ENCODE data around the gene NAXD.

NAXD gene

GRCh38 chr13:110639935-110640334 lies 24.6 kb downstream of the NAXD start:
- in situ Hi-C loops (cut with HindIII; ENCODE audit: low pct_ligation_motif_present, low pct_unique_long_range_greater_than_20kb, low sequenced_read_pairs): no loop called here
- no peak for DNase-seq

- in situ Hi-C loops (cut with HindIII; ENCODE audit: low pct_ligation_motif_present, low pct_unique_long_range_greater_than_20kb, low sequenced_read_pairs): no loop called here
- DNase-seq: no peak
Measured at GRCh38 chr13:110640591-110641029, 25.3 kb downstream of the NAXD start.

GRCh38 chr13:110641055-110642015 lies 26.0 kb downstream of the NAXD start:
- in situ Hi-C loops (cut with HindIII; ENCODE audit: low pct_ligation_motif_present, low pct_unique_long_range_greater_than_20kb, low sequenced_read_pairs): no loop called here
- no peak for DNase-seq

DNA sequence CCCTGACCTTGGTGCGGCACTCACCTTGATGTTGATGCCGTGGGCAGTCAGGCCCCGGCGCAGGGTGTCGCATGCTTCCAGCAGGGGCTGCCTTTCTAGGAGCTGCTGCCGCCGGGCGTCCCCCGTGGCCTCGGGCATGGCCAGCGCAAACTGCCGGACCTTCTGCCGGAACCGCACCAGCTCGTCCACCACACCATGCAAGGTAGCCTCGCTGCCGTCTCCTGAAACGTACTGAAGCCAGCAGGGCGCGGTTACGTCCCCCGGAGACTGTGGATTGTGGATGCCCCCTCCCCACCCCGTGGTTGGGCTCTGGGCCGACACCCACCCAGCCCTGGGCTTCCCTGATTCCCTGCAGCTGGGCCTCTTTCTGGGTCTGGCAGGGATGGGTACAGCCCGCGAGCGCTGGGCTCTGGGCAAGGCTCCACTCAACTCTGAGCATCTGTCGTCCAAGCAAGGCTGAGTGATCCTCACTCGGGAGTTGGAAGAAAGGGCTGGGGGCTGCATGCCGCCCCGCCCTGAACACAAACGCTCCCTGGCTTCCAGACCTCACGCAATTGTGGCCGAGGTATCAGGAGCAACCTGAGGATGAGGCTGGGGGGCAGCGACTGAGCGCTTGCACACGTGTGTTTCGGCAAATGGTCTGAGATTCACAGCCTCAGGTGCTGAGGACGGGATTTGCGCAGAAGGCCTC lies 27.1 kb downstream of the NAXD start:
- DNase-seq: no peak
- in situ Hi-C loops (cut with HindIII; ENCODE audit: low pct_ligation_motif_present, low pct_unique_long_range_greater_than_20kb, low sequenced_read_pairs): no loop called here

GRCh38 chr13:110643324-110643723 lies 28.0 kb downstream of the NAXD start:
- no peak for DNase-seq
- in situ Hi-C loops (cut with HindIII; ENCODE audit: low pct_ligation_motif_present, low pct_unique_long_range_greater_than_20kb, low sequenced_read_pairs): no loop called here

DNA sequence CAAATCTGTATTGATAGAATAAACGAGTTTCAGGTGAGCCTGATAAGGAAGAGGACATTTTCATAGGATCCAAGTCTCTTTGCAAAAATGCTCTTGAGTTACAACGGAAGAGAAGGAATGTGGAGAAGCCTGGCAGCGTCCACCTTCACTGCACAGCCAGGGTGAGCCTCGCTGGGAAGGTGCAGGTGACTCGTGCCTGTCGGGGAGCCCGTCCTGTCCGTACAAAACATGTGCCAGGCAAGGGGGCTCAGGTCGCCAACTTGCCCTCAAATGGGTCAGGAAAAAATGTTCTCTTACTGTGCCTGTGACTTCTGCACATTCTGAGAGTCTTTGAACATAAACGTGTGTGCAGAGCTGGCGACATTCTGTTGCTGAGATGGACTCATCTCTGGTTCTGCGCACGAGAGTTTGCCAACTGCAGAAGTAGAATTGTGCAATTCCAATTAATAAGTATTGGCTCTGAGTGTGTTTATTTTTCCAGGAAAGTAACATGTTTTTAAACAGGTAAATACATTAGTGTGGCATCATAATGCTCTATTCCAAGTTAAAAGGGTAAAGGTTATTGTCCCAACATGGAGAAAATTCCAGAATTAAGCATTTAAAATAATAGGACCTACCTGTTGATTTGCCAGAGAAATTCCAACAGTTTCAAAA lies 28.6 kb downstream of the NAXD start:
- in situ Hi-C loops (cut with HindIII; ENCODE audit: low pct_ligation_motif_present, low pct_unique_long_range_greater_than_20kb, low sequenced_read_pairs): no loop called here
- DNase-seq: no peak

GRCh38 chr13:110644892-110645521 lies 29.7 kb downstream of the NAXD start:
- in situ Hi-C loops (cut with HindIII; ENCODE audit: low pct_ligation_motif_present, low pct_unique_long_range_greater_than_20kb, low sequenced_read_pairs): no loop called here
- no peak for DNase-seq

DNA sequence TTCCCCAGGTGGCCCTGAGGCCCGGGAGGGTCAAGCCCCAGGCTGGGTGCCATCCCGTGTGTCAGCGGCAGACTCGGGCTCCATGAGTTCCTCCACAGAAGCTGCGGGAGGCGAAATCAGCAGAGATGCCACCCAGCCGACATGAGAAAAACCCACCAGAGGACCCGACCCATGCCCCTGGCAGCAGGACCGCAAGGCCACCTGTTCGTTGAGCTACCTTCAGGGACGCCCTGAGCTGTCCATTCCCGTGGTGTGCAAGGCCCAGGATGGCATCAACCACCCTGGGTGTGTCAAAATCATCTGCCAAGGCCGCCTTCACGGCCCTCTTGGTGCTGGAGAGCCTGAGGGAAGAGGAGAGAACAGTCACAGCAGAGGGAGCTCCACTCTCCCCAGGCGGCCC lies 30.4 kb downstream of the NAXD start:
- no peak for DNase-seq
- in situ Hi-C loops (cut with HindIII; ENCODE audit: low pct_ligation_motif_present, low pct_unique_long_range_greater_than_20kb, low sequenced_read_pairs): no loop called here

DNA sequence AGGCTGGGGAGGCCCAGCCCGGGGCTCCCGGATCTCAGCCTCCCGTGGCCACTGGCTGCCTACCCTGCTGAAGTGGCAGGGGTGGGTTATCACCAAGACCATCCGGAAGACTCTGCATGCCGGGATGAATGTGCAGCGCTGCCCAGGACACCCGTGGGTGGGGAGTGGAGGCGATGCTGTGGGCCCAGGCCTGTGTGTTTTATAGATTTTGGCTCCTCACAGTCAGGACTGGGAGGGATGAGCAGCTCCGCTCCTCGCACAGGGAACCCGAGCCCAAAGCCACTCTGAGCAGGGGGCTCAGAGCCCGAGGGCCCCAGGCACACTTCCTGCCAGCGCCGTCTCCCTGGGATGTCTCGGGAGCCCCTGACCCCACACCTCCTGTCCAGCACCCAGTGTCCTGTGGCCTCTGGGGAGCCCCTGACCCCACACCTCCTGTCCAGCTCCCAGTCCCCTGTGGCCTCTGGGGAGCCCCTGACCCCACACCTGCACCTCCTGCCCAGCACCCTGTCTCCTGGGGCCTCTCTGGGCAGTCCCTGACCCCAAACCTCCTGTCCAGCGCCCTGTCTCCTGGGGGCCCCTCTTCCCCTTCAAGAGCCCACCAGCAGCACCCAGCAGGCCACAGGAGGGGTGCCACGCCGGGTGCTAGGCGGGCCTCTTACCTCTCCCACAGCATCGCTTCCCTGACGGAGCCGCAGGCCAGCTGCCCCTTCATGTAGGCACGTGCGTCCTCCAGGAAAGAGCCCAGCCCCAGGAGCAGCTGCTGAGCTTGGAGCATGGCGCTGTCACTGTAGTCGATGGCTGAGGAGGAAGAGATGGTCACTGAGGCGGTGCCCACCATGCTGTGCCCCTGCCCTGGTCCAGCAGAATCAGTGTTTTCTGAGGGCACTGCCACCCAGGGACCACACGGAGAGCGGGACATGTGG lies 31.4 kb downstream of the NAXD start:
- in situ Hi-C loops (cut with HindIII; ENCODE audit: low pct_ligation_motif_present, low pct_unique_long_range_greater_than_20kb, low sequenced_read_pairs): no loop called here

DNA sequence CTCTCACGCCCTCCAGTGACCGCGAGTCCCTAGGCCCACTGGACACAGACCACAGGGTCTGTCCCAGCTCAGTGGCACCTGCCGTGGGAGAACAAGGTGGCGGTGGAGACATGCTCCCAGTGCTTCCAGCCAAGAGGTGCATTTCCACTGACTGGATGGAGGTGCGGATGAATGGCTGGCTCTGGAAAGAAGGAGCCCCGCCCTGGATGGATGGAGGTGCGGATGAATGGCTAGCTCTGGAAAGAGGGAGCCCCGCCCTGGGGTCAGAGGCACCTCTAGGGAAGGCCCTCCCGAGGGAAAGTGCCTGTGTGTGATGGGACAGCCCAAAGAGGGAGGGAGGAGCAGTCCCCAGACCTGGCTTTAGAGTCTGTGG lies 32.0 kb downstream of the NAXD start:
- no peak for DNase-seq
- in situ Hi-C loops (cut with HindIII; ENCODE audit: low pct_ligation_motif_present, low pct_unique_long_range_greater_than_20kb, low sequenced_read_pairs): no loop called here

More for the DNA sequence above, 31.4 kb downstream of the NAXD start:
- no peak for DNase-seq

GRCh38 chr13:110648146-110648819 lies 32.9 kb downstream of the NAXD start:
- in situ Hi-C loops (cut with HindIII; ENCODE audit: low pct_ligation_motif_present, low pct_unique_long_range_greater_than_20kb, low sequenced_read_pairs): no loop called here
- no peak for DNase-seq

DNA sequence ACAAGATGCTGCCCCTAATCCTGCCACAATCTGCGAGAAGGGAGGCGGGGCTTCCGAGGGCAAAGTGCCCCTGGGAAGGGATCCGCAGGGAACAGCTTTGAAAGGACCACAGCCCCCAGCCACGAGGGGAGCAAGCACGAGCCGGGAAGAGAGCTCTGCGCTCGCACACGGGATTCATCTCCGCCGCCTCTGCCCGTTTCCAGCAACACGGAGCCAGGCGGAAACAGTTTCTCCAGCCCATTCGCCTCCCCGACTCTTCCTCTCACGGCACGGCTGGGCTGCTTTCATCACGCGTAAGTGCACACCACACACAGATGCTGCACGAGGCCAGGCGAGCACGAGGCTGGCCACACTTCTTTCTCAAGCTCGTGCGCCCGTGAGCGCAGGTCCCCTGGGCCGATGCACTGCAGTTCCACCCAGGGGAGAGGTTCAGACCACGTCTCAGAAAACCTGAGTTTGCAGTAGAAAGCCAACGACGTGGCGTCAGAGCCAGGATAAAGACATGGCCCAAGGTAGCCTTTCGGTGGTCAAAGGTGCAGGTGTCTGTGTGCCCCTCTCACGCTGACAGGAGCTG lies 33.6 kb downstream of the NAXD start:
- in situ Hi-C loops (cut with HindIII; ENCODE audit: low pct_ligation_motif_present, low pct_unique_long_range_greater_than_20kb, low sequenced_read_pairs): no loop called here

DNA sequence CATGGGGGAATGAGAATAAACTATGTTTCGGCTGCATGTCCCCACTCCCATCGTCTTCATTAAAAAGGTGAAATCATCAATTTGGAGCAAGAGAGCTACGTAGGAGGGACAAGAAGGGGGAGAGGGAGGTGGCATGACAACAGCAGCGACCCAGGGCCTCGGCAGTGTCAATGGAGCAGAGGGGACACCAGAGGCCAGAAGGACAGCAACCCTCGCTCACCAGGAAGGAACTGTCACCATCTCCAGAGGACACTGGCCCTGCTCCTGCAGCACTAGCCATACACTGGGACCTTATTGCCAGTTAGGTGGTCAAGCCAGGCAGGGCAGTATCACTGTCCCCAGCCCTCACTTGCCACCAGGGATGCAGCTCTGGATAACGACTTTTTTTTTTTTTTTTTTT lies 34.2 kb downstream of the NAXD start:
- DNase-seq: no peak
- in situ Hi-C loops (cut with HindIII; ENCODE audit: low pct_ligation_motif_present, low pct_unique_long_range_greater_than_20kb, low sequenced_read_pairs): no loop called here

More for the DNA sequence above, 33.6 kb downstream of the NAXD start:
- no peak for DNase-seq

GRCh38 chr13:110650436-110650835 lies 35.1 kb downstream of the NAXD start:
- in situ Hi-C loops (cut with HindIII; ENCODE audit: low pct_ligation_motif_present, low pct_unique_long_range_greater_than_20kb, low sequenced_read_pairs): no loop called here

GRCh38 chr13:110651271-110651670 lies 35.9 kb downstream of the NAXD start:
- no peak for DNase-seq
- in situ Hi-C loops (cut with HindIII; ENCODE audit: low pct_ligation_motif_present, low pct_unique_long_range_greater_than_20kb, low sequenced_read_pairs): no loop called here

More at GRCh38 chr13:110650436-110650835, 35.1 kb downstream of the NAXD start:
- no peak for DNase-seq

DNA sequence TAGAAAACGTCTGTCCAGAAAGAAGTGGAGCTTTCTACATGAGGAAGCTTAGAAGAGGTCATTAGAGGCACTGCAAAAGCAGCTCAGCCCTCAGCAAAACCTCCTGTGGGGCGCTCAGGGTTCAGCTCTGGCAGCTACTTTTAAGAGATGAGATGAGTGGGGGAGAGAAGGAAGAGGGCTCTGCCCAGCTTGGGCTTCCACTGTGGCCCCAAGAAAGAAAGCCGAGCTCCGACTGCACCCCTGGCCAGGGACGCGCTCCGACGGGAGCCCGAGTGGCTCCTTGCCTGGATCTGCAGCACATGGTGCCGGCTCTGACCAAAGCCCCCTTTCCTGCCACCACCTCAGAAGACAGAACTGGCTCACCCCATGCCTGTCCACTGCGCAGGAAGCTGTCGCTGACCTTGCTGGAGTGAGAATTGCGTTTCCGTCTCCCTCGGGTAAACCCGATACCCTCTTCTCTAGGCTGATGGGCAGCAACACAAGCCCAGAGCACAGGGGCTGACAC lies 36.4 kb downstream of the NAXD start:
- no peak for DNase-seq
- in situ Hi-C loops (cut with HindIII; ENCODE audit: low pct_ligation_motif_present, low pct_unique_long_range_greater_than_20kb, low sequenced_read_pairs): no loop called here

- in situ Hi-C loops (cut with HindIII; ENCODE audit: low pct_ligation_motif_present, low pct_unique_long_range_greater_than_20kb, low sequenced_read_pairs): no loop called here
- DNase-seq: no peak
Measured at GRCh38 chr13:110652231-110652730, 36.9 kb downstream of the NAXD start.

Data from ACHN (cell line).